GM12801 (cell line): ENCODE data around the gene CFDP1.

ENCODE experiments used
- TF ChIP-seq, protein P1 (sequence below): IDR thresholded peaks from one replicate; pipeline ENCODE4 v1.5.1; 2011; ENCODE audit warnings: control low read depth; ENCODE audit not compliant: insufficient read length; ENCODE audit errors: extremely low read depth

CFDP1 gene

GRCh38 chr16:75389096-75389690 lies 44.1 kb downstream of the CFDP1 start:
- TF ChIP-seq, protein P1, sequence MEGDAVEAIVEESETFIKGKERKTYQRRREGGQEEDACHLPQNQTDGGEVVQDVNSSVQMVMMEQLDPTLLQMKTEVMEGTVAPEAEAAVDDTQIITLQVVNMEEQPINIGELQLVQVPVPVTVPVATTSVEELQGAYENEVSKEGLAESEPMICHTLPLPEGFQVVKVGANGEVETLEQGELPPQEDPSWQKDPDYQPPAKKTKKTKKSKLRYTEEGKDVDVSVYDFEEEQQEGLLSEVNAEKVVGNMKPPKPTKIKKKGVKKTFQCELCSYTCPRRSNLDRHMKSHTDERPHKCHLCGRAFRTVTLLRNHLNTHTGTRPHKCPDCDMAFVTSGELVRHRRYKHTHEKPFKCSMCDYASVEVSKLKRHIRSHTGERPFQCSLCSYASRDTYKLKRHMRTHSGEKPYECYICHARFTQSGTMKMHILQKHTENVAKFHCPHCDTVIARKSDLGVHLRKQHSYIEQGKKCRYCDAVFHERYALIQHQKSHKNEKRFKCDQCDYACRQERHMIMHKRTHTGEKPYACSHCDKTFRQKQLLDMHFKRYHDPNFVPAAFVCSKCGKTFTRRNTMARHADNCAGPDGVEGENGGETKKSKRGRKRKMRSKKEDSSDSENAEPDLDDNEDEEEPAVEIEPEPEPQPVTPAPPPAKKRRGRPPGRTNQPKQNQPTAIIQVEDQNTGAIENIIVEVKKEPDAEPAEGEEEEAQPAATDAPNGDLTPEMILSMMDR = no peak

- TF ChIP-seq, protein P1 = no peak
These were observed 45.4 kb downstream of the CFDP1 start for GRCh38 chr16:75387951-75388350.

GRCh38 chr16:75385507-75386152 lies 47.7 kb downstream of the CFDP1 start:
- TF ChIP-seq, protein P1 = no peak

- TF ChIP-seq, protein P1 = no peak
These were observed 50.2 kb downstream of the CFDP1 start for GRCh38 chr16:75383141-75383540.

DNA sequence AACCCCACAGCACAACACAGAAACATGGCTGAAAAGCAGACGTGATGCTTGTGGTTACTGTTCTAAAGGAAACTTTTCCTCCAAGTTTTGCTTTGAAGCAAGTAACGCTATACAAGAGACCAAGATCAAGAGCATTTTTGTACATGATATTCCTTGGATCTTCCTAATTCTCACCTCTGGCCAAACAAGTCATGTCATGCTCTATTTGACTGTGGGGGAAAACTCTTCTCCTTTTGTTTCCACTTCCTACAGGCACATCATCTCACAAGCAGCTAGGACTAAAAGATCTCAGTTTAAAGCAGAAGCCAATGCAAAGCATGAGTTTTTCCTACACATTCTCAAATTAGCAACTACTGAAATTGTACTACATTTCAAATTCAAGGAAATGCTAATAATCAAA lies 50.7 kb downstream of the CFDP1 start:
- TF ChIP-seq, protein P1 = no peak

GRCh38 chr16:75380870-75381269 lies 52.4 kb downstream of the CFDP1 start:
- TF ChIP-seq, protein P1 = no peak

- TF ChIP-seq, protein P1 = no peak
These were observed 53.1 kb downstream of the CFDP1 start for GRCh38 chr16:75379911-75380847.
